DOHH2 (cell line): ENCODE measurements around the gene SOWAHA.

Source experiments
- H3F3A ChIP-seq: fragments of 200-600 bp; sonication (generic), shearing (Covaris generic); 2 replicates; pipeline ENCODE4 v1.6.0; 2016; ENCODE audit warnings: antibody characterized with exemption, mild to moderate bottlenecking; ENCODE audit not compliant: control insufficient read depth, insufficient read depth
- H3K27ac ChIP-seq: fragments of 200-600 bp; sonication (generic); 2 replicates; pipeline ENCODE4 v1.5.1; 2014; ENCODE audit warnings: low read depth, mild to moderate bottlenecking, low read length, moderate library complexity
- H3K27me3 ChIP-seq: fragments of 200-600 bp; sonication (generic); 2 replicates; pipeline ENCODE4 v1.6.1; 2014; ENCODE audit warnings: mild to moderate bottlenecking, low read length, mixed read lengths; ENCODE audit not compliant: control insufficient read depth
- H3K36me3 ChIP-seq: fragments of 200-600 bp; sonication (generic); 2 replicates; pipeline ENCODE4 v1.6.1; 2014; ENCODE audit warnings: mild to moderate bottlenecking, low read length, moderate library complexity, mixed read lengths; ENCODE audit not compliant: control insufficient read depth
- H3K4me1 ChIP-seq: fragments of 200-600 bp; sonication (generic); 2 replicates; pipeline ENCODE4 v1.6.1; 2014; ENCODE audit warnings: mild to moderate bottlenecking, low read length, mixed read lengths; ENCODE audit not compliant: control insufficient read depth
- H3K4me2 ChIP-seq: fragments of 200-600 bp; sonication (generic); 2 replicates; pipeline ENCODE4 v1.6.0; 2014; ENCODE audit warnings: mild to moderate bottlenecking, low read length, moderate library complexity
- H3K4me3 ChIP-seq: fragments of 200-600 bp; sonication (generic); 2 replicates; pipeline ENCODE4 v1.5.1; 2014; ENCODE audit warnings: mild to moderate bottlenecking, low read length, mixed read lengths
- H3K79me2 ChIP-seq: fragments of 200-600 bp; sonication (generic); 2 replicates; pipeline ENCODE4 v1.6.1; 2014; ENCODE audit warnings: mild to moderate bottlenecking, low read length, mixed read lengths; ENCODE audit not compliant: control insufficient read depth
- H3K9me2 ChIP-seq: fragments of 200-600 bp; sonication (generic); replicated peaks from 2 replicates; pipeline ENCODE4 v1.6.1; 2014; ENCODE audit warnings: mild to moderate bottlenecking, low read length, mixed read lengths; ENCODE audit not compliant: control insufficient read depth
- H3K9me3 ChIP-seq: fragments of 200-600 bp; sonication (generic); 2 replicates; pipeline ENCODE4 v1.6.1; 2014; ENCODE audit warnings: antibody characterized with exemption, low read length, mixed read lengths; ENCODE audit not compliant: control insufficient read depth, insufficient read depth
- H4K20me1 ChIP-seq: fragments of 200-600 bp; sonication (generic); 2 replicates; pipeline ENCODE4 v1.6.0; 2014; ENCODE audit warnings: low read depth, mild to moderate bottlenecking, antibody characterized with exemption, low read length, moderate library complexity; ENCODE audit not compliant: control insufficient read depth, insufficient read depth
- CTCF ChIP-seq: fragments of 200-600 bp; sonication (generic); IDR thresholded peaks from one replicate; pipeline ENCODE4 v1.5.1; 2014; ENCODE audit warnings: antibody characterized with exemption, mild to moderate bottlenecking, low read depth, low read length; ENCODE audit not compliant: poor library complexity, severe bottlenecking
- EZH2phosphoT487 ChIP-seq: fragments of 200-600 bp; sonication (generic); IDR thresholded peaks from 2 replicates; pipeline ENCODE4 v1.6.1; 2017; ENCODE audit warnings: borderline replicate concordance, mild to moderate bottlenecking, antibody characterized with exemption, low read length, moderate library complexity, mixed read lengths

SOWAHA gene

GRCh38 chr5:132825834-132826391 lies 12.8 kb downstream of the SOWAHA start:
- no peak overlapping the region for H3K27ac ChIP-seq
- H3K4me2 ChIP-seq = peak overlapping the region; percentile 37; the same call in 1 of the 2 replicates
- H3K27me3 ChIP-seq = peaks cover 75% of the 10 kb centered on the region
- no peaks in the 10 kb centered on the region for H3K36me3 ChIP-seq
- no peaks in the 10 kb centered on the region for H3K79me2 ChIP-seq
- no peaks in the 10 kb centered on the region for H3K9me3 ChIP-seq
- peaks cover 4% of the 10 kb centered on the region for H3K4me1 ChIP-seq
- no peak for TF ChIP-seq CTCF
- TF ChIP-seq EZH2phosphoT487 = 0 out of 2 replicates have a peak, but pooled peaks have one; percentile 18
- no peaks in the 10 kb centered on the region for H4K20me1 ChIP-seq
- H3K9me2 ChIP-seq = no peaks in the 10 kb centered on the region
- no peaks in the 10 kb centered on the region for H3F3A ChIP-seq
- no peak overlapping the region for H3K4me3 ChIP-seq

GRCh38 chr5:132826424-132827082 lies 13.5 kb downstream of the SOWAHA start:
- no peak overlapping the region for H3K4me2 ChIP-seq
- H3F3A ChIP-seq = no peaks in the 10 kb centered on the region
- H3K9me3 ChIP-seq = no peaks in the 10 kb centered on the region
- no peaks in the 10 kb centered on the region for H3K36me3 ChIP-seq
- H3K27ac ChIP-seq = no peak overlapping the region
- H3K9me2 ChIP-seq = no peaks in the 10 kb centered on the region
- H4K20me1 ChIP-seq = no peaks in the 10 kb centered on the region
- H3K79me2 ChIP-seq = no peaks in the 10 kb centered on the region
- peaks cover 81% of the 10 kb centered on the region for H3K27me3 ChIP-seq
- H3K4me1 ChIP-seq = peaks cover 4% of the 10 kb centered on the region
- H3K4me3 ChIP-seq = no peak overlapping the region
- TF ChIP-seq CTCF (no peak), EZH2phosphoT487 (no peak)

GRCh38 chr5:132827943-132828673 lies 15.0 kb downstream of the SOWAHA start:
- no peak overlapping the region for H3K4me2 ChIP-seq

More at GRCh38 chr5:132827943-132828673, 15.0 kb downstream of the SOWAHA start:
- TF ChIP-seq CTCF (no peak), EZH2phosphoT487 (no peak)
- Histone ChIP-seq H3F3A (no peaks in the 10 kb centered on the region), H4K20me1 (no peaks in the 10 kb centered on the region), H3K36me3 (no peaks in the 10 kb centered on the region), H3K27ac (no peak overlapping the region), H3K27me3 (peaks cover 80% of the 10 kb centered on the region), H3K4me3 (no peak overlapping the region), H3K79me2 (no peaks in the 10 kb centered on the region), H3K4me1 (peaks cover 4% of the 10 kb centered on the region), H3K9me3 (no peaks in the 10 kb centered on the region), H3K9me2 (no peaks in the 10 kb centered on the region)
